Activated T-helper 17 cell treated with anti-CD3 and anti-CD28 coated beads, Interleukin-2, amount 50 U/mL, for 72 hours (primary cell): Measurements from ENCODE around the gene OSBPL5. TPM values are rescaled to one million over a fixed set of nuclear protein-coding genes. Genes with fewer than 3 reads are reported as not detected.
"Not testable (repeated sequence)": the region's sequence is repeated elsewhere in the genome, so short reads cannot be mapped to it uniquely, and the experiment has no call there.

Experiments used
- ATAC-seq: fragments of 150-1000 bp; cut with Tn5 transposase; replicated peaks from 2 replicates; pipeline ENCODE4 v1.10.0; 2021; ENCODE audit warnings: mild to moderate bottlenecking, moderate library complexity
- H3K27ac Mint-ChIP-seq: one replicate; pipeline ENCODE4 v1.8.0; 2022; ENCODE audit warnings: mixed read lengths
- H3K27me3 Mint-ChIP-seq: one replicate; pipeline ENCODE4 v1.8.0; 2022; ENCODE audit warnings: mixed read lengths
- H3K36me3 Mint-ChIP-seq: one replicate; pipeline ENCODE4 v1.8.0; 2022; ENCODE audit warnings: low read depth, mild to moderate bottlenecking, mixed read lengths
- H3K4me1 Mint-ChIP-seq: one replicate; pipeline ENCODE4 v1.8.0; 2022; ENCODE audit warnings: mixed read lengths
- H3K4me3 Mint-ChIP-seq: one replicate; pipeline ENCODE4 v1.8.0; 2022; ENCODE audit warnings: mild to moderate bottlenecking, mixed read lengths
- H3K9me3 Mint-ChIP-seq: one replicate; pipeline ENCODE4 v1.8.0; 2022; ENCODE audit warnings: mixed read lengths
- total RNA-seq, 2 donors: library from RNA; stranded (reverse); gene quantifications; one replicate each; pipeline ENCODE4 v1.2.3, GENCODE V29; 2022

The OSBPL5 gene
- total RNA-seq, 2 donors from 2014 or later, result 3.3 to 5.3 TPM

DNA sequence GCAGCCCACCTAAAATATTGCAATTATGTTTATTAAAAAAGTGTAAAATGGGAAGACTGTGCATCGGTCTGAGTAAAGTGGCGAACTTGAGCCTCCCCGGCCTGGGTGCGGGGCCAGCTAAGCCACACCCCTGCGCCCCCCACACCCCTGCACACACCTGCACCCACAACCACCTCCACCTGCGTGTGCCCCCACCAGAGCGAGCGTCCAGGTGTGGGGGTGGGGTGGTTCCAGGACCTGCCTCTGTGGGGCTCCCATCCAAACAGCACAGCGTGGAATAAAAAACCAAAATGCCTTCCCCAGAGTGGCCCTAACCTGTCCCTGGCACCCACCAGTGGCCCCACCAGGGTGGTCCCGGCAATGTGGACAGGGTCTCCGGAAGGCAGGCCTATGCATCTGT, 77.7 kb downstream of the OSBPL5 start:
- Mint-ChIP-seq H3K27me3 (peaks cover 3% of the 10 kb centered on the region), H3K9me3 (no peaks in the 10 kb centered on the region), H3K4me3 (no peak overlapping the region), H3K27ac (no peak overlapping the region), H3K36me3 (no peaks in the 10 kb centered on the region), H3K4me1 (no peaks in the 10 kb centered on the region)
- no peak for ATAC-seq

DNA sequence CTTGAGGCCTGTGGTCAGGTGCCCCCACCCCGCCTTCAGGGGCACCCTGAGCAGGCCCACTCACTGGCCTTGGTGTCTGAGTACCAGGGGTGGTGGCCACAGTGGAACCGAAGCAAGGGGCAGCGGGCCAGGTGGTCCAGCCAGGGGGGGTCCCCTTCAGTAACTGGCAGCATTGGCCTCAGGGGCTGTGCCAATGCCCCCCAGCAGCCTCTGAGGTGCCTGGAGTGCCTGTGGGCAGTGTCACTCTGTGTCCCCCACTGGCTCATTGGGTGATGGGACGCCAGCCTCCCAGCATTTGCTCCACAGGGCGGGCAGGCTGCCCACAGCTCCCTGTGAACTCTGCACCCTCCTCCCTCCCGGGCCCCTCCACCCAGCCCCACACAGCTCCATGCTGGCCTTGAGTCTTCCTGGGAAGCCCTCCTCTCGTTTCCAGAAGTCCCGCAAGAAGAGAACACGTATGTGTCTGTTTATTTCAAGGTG, 78.4 kb downstream of the OSBPL5 start:
- no peak overlapping the region for H3K4me3 Mint-ChIP-seq
- H3K4me1 Mint-ChIP-seq, result no peaks in the 10 kb centered on the region
- ATAC-seq, result no peak
- H3K36me3 Mint-ChIP-seq, result no peaks in the 10 kb centered on the region
- no peaks in the 10 kb centered on the region for H3K9me3 Mint-ChIP-seq
- H3K27me3 Mint-ChIP-seq, result peaks cover 3% of the 10 kb centered on the region
- no peak overlapping the region for H3K27ac Mint-ChIP-seq

DNA sequence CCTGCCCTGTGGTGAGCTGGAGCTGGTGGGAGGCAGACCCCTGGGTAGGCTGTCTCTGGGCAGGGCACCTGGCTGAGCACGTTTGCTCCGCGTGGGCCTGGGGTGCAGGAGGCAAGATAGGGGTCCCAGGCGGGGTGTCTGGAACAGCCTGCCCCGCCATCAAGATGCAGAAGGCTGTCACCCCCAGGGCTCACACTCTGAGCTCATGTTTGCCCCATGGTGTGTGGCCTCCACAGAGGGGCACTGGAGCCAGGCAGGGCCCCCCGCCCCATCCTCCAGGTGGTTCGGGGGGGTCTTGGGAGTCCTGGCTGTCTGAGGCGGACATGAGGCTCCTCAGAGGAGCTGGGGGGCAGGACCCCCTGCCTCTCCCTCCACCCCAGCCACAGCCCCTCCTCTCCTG, 79.0 kb downstream of the OSBPL5 start:
- Mint-ChIP-seq H3K27me3 (peaks cover 3% of the 10 kb centered on the region), H3K4me1 (no peaks in the 10 kb centered on the region), H3K36me3 (no peaks in the 10 kb centered on the region), H3K4me3 (no peak overlapping the region), H3K27ac (no peak overlapping the region), H3K9me3 (no peaks in the 10 kb centered on the region)
- ATAC-seq, result no peak

DNA sequence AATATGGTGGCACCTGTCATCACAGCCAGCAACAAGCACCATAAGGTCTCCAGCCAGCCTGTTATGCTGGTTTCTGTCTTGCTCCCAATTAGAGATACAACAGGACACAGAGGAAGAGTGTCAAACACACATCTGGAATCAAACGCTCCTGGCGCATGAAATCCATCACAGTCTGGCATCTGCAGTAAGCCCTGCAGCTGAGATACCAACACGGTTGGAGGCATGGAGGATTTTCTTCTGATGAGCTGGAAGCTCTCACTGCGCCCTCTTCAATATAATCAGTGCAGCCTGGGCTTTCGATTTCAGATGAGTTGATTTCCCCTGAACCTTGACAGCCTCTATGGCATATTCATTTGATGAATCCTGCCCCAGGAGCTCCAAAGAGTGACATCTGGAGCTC, 80.1 kb downstream of the OSBPL5 start:
- no peak overlapping the region for H3K27ac Mint-ChIP-seq
- ATAC-seq, result no peak
- no peaks in the 10 kb centered on the region for H3K36me3 Mint-ChIP-seq
- H3K9me3 Mint-ChIP-seq, result no peaks in the 10 kb centered on the region
- no peaks in the 10 kb centered on the region for H3K4me1 Mint-ChIP-seq
- no peak overlapping the region for H3K4me3 Mint-ChIP-seq
- H3K27me3 Mint-ChIP-seq, result peaks cover 3% of the 10 kb centered on the region

DNA sequence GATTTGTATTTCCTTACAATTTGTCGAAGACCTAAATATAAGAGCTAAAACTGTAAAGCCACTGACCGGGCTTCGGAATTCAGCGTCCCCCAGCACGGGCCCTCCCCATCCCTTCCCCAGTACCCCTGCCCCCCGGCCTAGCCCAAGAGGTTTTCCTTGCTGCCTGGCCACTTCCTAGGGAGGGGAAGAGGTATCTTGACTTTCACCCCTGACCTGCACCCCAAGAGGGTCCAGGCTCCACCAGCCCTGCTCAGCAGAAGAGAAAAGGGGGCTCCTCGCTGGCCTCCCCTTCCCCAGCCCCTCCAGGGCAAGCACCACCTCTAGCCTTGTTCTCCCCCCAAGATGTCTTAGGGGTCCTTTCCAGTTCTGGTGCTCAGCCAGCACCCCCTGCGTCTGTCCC, 81.8 kb downstream of the OSBPL5 start:
- Mint-ChIP-seq H3K9me3 (no peaks in the 10 kb centered on the region), H3K27me3 (peaks cover 3% of the 10 kb centered on the region), H3K27ac (no peak overlapping the region), H3K4me1 (no peaks in the 10 kb centered on the region), H3K36me3 (no peaks in the 10 kb centered on the region), H3K4me3 (no peak overlapping the region)
- no peak for ATAC-seq

DNA sequence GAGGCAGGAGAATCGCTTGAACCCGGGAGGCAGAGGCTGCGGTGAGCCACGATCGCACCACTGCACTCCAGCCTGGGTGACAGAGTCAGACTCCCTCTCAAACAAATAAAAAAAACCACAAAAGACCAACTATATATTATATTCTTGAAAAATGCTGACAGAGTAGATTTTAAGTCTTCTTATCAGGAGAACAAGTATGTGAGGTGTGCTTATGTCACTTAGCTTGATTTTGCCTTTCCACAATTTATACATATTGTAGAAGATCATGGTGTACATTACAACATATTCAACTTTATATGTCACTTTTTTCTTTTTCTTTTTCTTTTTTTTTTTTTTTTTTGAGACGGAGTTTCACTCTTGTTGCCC, 83.7 kb downstream of the OSBPL5 start:
- Mint-ChIP-seq H3K9me3 (no peaks in the 10 kb centered on the region), H3K27ac (no peak overlapping the region), H3K4me1 (no peaks in the 10 kb centered on the region), H3K36me3 (no peaks in the 10 kb centered on the region), H3K27me3 (peaks cover 3% of the 10 kb centered on the region), H3K4me3 (no peak overlapping the region)
- no peak for ATAC-seq

DNA sequence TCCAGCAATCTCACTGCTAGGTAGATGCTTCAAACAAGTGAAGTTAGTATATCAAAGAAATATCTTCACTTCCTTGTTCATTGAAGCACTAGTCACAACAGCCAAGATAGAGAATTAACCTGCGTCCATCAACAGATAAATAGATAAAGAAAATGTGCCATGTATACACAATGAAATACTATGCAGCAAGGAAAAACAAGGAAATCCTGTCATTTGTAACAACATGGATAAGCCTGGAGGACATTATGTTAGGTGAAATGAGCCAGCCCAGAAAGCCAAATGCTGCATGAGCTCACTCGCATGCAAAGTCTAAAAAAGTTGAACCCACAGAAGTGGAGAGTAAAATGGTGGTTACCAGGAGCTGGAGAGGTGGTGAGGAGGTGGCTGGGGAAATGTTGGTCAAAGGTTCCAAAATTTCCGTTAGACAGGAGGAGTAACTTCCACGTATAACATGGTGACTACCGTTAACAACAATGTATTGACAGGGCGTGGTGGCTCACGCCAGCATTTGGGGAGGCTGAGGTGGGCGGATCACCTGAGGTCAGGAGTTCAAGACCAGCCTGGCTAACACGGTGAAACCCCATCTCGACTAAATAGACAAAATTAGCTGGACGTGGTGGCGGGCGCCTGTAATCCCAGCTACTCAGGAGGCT, 84.3 kb downstream of the OSBPL5 start:
- H3K27ac Mint-ChIP-seq, result no peak overlapping the region
- H3K4me3 Mint-ChIP-seq, result no peak overlapping the region
- peaks cover 3% of the 10 kb centered on the region for H3K27me3 Mint-ChIP-seq
- ATAC-seq, result no peak
- no peaks in the 10 kb centered on the region for H3K9me3 Mint-ChIP-seq
- no peaks in the 10 kb centered on the region for H3K36me3 Mint-ChIP-seq
- H3K4me1 Mint-ChIP-seq, result no peaks in the 10 kb centered on the region

DNA sequence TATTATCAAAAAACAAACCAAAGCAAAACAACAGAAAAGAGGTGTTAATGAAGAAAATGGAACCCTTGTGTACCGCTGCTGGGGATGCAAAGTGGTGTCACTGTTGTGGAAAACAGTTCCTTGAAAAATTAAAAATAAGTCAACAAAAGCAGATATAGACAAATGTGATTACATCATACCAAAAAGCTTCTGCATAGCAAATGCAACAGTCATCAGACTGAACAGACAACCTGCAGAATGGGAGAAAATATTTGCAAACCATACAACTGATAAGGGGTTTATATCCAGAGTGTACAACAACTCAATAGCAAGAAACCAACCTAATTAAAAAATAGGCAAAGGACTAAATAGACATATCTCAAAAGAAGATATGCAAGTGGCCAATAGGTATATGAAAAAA, 85.0 kb downstream of the OSBPL5 start:
- Mint-ChIP-seq H3K4me3 (no peak overlapping the region), H3K9me3 (no peaks in the 10 kb centered on the region), H3K27ac (no peak overlapping the region), H3K36me3 (no peaks in the 10 kb centered on the region), H3K27me3 (no peaks in the 10 kb centered on the region), H3K4me1 (no peaks in the 10 kb centered on the region)
- no peak for ATAC-seq

DNA sequence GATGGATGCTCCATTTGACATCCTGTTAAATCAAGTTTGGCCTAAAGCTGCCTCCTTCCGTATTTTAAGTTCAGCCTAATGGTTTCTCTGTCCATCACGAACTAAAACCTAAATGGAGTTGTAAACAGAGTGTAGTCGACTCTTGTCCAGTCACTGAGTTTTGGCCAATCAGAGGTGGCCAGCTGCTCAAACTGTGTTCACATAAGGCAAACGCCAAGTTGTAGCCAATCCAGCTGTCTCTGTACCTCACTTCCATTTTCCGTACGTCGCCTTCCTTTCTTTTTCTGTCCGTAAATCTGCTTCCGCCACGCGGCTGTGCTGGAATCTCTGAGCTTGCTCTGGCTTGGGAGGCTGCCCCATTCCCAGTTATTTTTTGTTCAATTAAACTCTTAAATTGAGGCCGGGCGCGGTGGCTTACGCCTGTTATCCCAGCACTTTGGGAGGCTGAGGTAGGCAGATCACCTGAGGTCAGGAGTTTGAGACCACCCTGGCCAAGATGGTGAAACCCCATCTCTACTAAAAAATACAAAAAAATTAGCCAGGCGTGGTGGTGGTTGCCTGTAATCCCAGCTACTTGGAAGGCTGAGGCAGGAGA, 87.2 kb downstream of the OSBPL5 start:
- H3K9me3 Mint-ChIP-seq, result no peaks in the 10 kb centered on the region
- H3K4me1 Mint-ChIP-seq, result no peaks in the 10 kb centered on the region
- no peak for ATAC-seq
- peaks cover 2% of the 10 kb centered on the region for H3K27me3 Mint-ChIP-seq
- no peak overlapping the region for H3K27ac Mint-ChIP-seq
- no peak overlapping the region for H3K4me3 Mint-ChIP-seq
- H3K36me3 Mint-ChIP-seq, result no peaks in the 10 kb centered on the region

DNA sequence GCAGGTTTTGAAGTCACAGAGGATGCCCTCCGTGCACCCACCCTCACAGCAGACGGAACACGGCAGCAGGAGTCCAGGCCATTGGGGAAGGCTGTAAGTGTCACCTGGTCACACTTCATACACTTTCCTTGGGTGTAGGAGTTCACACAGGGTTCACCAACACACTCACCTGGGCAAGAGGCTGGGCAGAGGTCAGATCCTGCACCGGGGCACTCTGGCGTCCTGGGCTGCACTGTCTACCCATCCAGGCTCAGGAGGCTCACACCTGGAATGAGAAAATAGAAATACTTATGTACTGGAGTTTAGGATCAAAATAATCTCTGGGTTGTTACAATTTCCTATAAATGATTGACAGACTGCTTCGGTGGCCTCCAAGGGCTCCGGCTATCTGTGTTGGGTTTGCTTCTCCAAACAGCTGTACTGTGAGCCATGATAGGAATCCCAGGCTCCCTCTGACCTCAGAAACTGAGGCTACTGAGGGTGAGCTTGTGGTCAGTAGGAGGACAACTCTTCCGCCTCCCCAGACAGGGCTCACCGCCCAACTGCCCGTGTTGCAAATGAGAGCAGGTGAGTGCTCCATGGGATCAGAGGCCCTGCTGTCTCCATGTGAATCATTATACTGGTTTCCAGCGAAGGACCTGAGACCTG, 87.8 kb downstream of the OSBPL5 start:
- no peaks in the 10 kb centered on the region for H3K36me3 Mint-ChIP-seq
- peaks cover 4% of the 10 kb centered on the region for H3K27me3 Mint-ChIP-seq
- no peak overlapping the region for H3K27ac Mint-ChIP-seq
- no peaks in the 10 kb centered on the region for H3K4me1 Mint-ChIP-seq
- no peak overlapping the region for H3K4me3 Mint-ChIP-seq
- ATAC-seq, result no peak
- no peaks in the 10 kb centered on the region for H3K9me3 Mint-ChIP-seq

DNA sequence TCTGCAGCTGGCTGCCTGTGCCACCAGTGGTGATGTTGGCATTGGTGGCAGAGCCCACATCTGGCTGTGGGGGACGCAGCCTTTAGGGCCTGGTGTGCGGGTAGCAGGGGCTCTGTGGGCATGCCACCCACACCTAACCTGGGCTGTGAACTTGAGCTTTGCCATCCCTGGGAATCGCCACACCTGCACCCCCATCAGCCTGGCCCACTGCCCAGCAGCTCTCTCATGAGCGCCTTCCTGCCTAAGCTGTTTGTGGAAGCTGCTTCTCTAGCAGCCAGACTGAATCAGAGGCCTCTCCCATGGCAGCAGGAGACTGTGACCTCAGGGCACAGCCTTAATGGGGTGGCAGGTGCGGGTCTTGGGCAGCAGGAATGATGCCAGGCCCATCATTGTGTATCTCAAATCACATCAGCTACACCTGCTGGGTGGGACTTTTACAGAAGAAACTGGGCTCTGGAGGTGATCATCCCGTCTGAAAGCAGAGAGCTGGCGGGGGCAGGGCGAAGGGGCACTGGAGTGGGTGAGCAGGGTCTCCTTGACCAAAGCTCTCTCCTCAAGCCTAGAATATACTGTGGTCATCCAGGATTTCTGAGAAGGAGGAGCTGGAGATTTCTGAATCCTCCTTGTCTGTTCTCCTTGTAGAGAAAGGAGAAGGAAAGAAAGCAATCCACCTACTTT, 90.1 kb downstream of the OSBPL5 start:
- H3K4me3 Mint-ChIP-seq, result no peak overlapping the region
- H3K9me3 Mint-ChIP-seq, result no peaks in the 10 kb centered on the region
- no peaks in the 10 kb centered on the region for H3K36me3 Mint-ChIP-seq
- H3K27ac Mint-ChIP-seq, result no peak overlapping the region
- no peak for ATAC-seq
- H3K27me3 Mint-ChIP-seq, result peaks cover 4% of the 10 kb centered on the region
- no peaks in the 10 kb centered on the region for H3K4me1 Mint-ChIP-seq

DNA sequence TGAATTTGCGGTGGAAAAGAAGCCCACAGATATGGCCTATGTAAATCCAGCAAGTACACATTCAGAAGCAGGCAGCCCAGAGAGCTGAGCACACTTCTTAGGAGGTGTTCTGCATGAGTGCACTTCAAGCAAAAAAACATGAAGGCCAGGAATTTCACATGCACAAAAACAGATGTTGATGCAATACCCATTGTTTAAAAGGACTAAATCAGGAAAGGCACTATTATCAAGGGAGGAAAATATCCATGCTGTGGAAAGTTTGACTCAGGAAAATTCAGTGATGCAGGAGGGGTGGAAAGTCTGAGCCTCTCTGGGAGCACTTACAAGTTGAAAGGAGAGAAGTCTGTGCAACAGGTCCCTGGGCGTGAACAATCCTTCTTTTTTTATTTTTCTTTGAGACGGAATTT, 92.1 kb downstream of the OSBPL5 start:
- no peak overlapping the region for H3K27ac Mint-ChIP-seq
- no peaks in the 10 kb centered on the region for H3K4me1 Mint-ChIP-seq
- no peak overlapping the region for H3K4me3 Mint-ChIP-seq
- H3K27me3 Mint-ChIP-seq, result peaks cover 7% of the 10 kb centered on the region
- ATAC-seq, result no peak
- no peaks in the 10 kb centered on the region for H3K9me3 Mint-ChIP-seq
- no peaks in the 10 kb centered on the region for H3K36me3 Mint-ChIP-seq

DNA sequence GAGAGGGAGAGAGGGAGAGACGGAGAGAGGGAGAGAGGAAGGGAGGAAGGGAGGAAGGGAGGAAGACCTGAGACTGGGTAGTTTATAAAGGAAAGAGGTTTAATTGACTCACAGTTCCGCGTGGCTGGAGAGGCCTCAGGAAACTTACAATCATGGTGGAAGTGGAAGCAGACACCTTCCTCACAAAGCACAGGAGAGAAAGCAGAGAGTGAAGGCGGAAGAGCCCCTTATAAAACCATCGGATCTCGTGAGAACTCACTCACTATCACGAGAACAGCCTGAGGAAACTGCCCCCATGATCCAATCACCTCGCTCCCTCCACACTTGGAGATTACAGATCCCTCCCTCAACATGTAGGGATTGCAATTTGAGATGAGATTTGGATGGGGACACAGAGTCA, 95.7 kb downstream of the OSBPL5 start:
- H3K4me1 Mint-ChIP-seq, result no peaks in the 10 kb centered on the region
- H3K36me3 Mint-ChIP-seq, result no peaks in the 10 kb centered on the region
- ATAC-seq, result no peak
- no peaks in the 10 kb centered on the region for H3K9me3 Mint-ChIP-seq
- H3K27ac Mint-ChIP-seq, result no peak overlapping the region
- no peak overlapping the region for H3K4me3 Mint-ChIP-seq
- peaks cover 7% of the 10 kb centered on the region for H3K27me3 Mint-ChIP-seq

DNA sequence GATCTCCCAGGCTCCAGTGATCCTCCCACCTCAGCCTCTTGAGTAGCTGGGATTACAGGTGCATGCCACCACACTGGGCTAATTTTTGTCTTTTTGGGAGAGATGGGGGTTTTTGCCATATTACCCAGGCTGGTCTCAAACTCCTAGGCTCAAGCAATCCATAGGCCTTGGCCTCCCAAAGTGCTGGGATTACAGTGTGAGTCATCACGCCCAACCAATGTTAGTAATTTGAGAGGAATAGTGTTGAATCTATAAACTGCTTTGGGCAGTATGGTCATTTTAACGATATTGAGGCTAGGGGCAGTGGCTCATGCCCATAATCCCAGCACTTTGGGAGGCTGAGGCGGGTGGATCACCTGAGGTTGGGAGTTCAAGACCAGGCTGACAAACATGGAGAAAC, 98.8 kb downstream of the OSBPL5 start:
- H3K27me3 Mint-ChIP-seq, H3K9me3 Mint-ChIP-seq, H3K27ac Mint-ChIP-seq, ATAC-seq, H3K4me1 Mint-ChIP-seq, H3K4me3 Mint-ChIP-seq, H3K36me3 Mint-ChIP-seq: not testable (repeated sequence)

DNA sequence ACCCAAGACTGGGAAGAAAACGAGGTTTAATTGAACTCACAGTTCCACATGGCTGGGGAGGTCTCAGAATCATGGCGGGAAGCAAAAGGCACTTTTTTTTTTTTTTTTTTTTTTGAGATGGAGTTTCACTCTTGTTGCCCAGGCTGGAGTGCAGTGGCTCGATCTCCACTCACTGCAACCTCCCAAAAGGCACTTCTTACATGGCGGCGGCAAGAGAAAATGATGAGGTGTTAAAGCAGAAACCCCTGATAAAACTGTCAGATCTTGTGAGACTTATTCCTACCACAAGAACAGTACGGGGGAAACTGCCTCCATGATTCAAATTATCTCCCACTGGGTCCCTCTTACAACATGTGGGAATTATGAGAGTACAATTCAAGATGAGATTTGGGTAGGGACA, 100.4 kb downstream of the OSBPL5 start:
- not testable (repeated sequence) for H3K27ac Mint-ChIP-seq, H3K36me3 Mint-ChIP-seq, H3K4me3 Mint-ChIP-seq, H3K4me1 Mint-ChIP-seq, H3K9me3 Mint-ChIP-seq, ATAC-seq, H3K27me3 Mint-ChIP-seq
